Erythroblast (primary cell): ENCODE data around the gene TCEANC.
"Not testable (repeated sequence)": the region's sequence is repeated elsewhere in the genome, so short reads cannot be mapped to it uniquely, and the experiment has no call there.

Experiments used
- DNase-seq, 2 experiments: peaks; one replicate each; lab custom pipeline; 2025; lab: John Stamatoyannopoulos, UW
- GATA1 ChIP-seq: IDR thresholded peaks from 2 replicates; pipeline ENCODE4 v1.6.1; 2011; ENCODE audit warnings: low read depth, mild to moderate bottlenecking, control low read depth, low read length, moderate library complexity
- POLR2A ChIP-seq: IDR thresholded peaks from 2 replicates; pipeline ENCODE4 v1.6.1; 2011; ENCODE audit warnings: mild to moderate bottlenecking, low read length

TCEANC gene

DNA sequence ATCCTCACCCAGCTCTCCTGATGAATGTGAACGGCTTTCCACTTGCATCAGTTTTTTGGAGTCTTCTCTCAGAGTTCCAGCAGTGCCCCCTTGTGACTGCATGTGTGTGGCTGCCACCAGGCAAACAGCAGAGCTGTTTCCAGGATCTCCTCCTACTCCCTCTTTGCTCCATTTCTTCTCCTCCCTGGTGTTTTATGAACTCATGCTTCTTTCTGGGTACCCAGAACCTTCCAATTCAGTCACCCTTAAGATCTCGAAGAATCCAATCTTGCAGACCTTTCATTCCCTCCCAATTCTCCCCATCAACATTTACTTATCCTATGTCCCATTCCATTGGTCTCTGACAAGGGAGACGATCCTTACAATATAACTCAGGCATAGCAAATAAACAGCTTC is 6.8 kb upstream of the TCEANC start:
- no peak for TF ChIP-seq GATA1
- TF ChIP-seq POLR2A: no peak
- peak; percentile 70 to 81 for DNase-seq

DNA sequence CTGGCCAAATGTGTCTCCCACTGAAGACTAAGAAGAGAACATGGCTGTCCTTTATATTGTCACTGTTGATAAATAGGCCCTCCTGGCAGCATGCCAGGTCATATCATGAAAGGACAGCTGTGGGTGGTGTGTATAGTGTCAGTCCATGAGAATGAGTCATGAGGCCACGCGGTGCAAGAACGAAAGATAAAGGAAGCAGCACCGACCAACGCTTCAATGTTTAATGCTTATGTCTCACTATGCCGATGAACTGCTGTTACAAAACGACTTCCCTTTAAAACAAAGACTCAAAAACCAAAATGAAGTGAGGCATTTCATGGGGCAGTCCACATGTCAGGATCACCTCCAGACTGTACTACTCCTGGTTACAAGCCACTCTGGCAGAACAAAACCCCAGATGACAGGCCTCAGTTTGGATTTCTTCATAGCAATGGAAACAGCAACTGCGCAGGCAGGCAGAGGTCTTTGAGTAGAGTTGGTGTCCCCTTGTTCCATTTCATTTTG is 5.2 kb upstream of the TCEANC start:
- DNase-seq: peak; percentile 96 to 98
- TF ChIP-seq POLR2A: peak; percentile 74
- peak; percentile 19 for TF ChIP-seq GATA1

GRCh38 chrX:13648336-13648735 is 4.6 kb upstream of the TCEANC start:
- peak; percentile 30 to 64 for DNase-seq

- no peak for DNase-seq
- TF ChIP-seq GATA1 (no peak), POLR2A (no peak)
Observed at GRCh38 chrX:13649838-13650237, 3.1 kb upstream of the TCEANC start.

- DNase-seq: no peak
- TF ChIP-seq POLR2A: no peak
- TF ChIP-seq GATA1: no peak
Observed at GRCh38 chrX:13650318-13650717, 2.6 kb upstream of the TCEANC start.

DNA sequence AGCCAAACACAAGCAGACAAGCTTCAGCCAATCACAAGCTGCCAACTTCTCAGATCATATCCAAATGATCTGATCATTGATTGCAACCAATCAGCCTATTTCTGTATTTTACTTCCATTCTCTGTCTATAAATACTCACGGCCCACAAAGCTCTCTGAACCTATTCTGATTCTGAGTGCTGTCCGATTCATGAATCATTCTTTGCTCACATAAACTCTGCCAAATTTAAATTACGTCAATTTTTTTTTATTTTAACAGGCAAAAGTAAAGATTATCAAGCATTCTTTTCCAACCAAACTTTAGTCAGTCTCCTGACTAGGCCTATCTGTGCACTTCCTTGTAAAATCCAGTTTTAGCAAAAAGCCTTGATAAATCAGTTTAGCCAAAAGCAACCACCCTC is 1.8 kb upstream of the TCEANC start:
- no peak for DNase-seq
- TF ChIP-seq POLR2A (no peak), GATA1 (no peak)

DNA sequence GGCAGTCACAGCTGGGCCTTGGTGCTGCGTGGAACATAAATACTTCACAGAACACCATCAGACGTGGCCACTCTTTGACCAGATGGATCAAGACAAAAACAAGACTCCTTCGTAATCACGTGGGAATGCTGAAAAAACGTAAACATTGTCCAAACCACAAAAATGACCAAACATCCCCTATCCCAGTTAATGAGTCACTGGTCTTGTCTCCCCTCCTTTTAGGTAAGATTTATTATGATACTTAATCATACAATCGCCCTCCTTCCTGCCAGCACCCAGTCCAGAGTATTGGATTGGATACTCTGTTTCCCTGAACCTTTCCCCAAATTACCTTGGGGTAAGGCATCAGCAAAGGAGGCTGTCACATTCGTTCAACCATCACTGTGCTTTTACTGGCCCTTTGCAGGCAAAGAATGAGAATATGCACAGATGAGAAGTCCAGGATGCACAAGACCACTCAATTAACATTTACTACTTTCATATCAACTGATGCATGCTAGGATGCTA is 601 bp upstream of the TCEANC start:
- TF ChIP-seq POLR2A: no peak
- DNase-seq: peak; percentile 28 to 55

- DNase-seq: peak; percentile 56 to 73
- no peak for TF ChIP-seq GATA1
- no peak for TF ChIP-seq POLR2A
Observed at GRCh38 chrX:13654116-13654515, 1.2 kb downstream of the TCEANC start.

DNA sequence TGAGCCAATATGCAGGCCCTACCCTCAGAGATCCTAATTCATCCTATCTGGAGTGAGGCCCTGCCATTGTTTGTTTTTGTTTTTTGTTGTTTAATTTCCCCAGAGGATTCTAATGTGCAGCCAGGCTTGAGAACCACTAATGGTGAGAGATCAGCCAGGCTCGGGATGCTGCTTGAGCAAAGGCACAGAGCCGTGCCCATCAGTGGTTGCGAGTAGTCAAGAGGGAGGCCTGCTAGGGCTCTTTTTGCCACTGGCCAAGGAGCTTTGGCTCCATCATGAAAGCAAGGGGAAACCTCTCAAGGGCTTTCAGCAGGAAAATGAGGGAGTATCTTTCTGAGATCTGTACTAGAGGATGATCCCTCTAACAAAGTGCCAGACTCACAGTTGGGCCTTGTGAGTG is 2.7 kb downstream of the TCEANC start:
- TF ChIP-seq GATA1 (no peak), POLR2A (no peak)
- no peak for DNase-seq

DNA sequence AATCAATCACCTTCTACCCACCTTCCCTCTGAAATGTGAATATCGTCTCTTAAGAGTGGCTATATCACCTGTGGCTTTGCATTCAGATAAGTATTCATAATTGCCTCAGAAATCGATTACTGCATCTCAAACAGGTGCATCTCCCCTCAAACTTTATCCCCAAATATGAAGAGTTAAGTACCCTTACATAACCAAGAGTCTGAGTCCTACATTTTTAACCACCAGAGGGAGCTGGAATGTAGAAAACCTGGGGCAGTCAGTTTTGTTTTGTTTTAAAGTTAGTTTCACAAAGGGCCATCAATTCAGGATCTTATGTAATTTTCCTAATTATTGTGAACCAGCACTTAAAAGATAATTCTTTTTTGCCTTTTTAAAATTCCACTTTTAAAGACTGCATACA is 5.7 kb downstream of the TCEANC start:
- TF ChIP-seq GATA1 (no peak), POLR2A (no peak)
- DNase-seq: peak; percentile 58 to 76

- no peak for TF ChIP-seq GATA1
- TF ChIP-seq POLR2A: no peak
- DNase-seq: peak in 1 of 2 experiments; percentile 26
Observed at GRCh38 chrX:13659063-13659462, 6.1 kb downstream of the TCEANC start.

DNA sequence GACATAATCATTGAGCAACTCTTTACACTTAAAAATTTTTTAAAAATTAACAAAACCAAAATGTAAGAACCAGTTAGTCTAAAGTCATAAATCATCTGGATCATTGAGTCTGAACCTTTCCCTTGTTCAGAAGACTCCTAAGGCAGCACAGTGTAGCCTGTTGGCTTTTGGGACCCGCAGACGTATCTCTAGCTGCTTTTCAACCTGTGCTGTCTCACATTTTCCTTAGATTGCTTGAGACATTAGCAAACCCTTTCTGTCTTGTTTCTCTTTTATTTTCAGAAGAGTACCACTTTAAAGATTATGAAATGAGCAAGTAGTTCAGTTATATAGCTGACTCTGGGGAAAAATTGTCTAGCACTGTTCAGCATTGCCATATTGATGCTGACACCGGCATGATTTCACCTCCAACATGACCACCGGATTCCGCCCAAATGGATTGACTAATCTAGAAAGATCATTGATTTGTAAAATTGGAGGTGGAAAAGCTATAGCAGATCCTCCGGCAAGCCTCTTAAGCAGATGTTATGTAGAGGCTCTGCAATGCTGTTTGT is 8.9 kb downstream of the TCEANC start:
- TF ChIP-seq POLR2A: no peak
- no peak for TF ChIP-seq GATA1

DNA sequence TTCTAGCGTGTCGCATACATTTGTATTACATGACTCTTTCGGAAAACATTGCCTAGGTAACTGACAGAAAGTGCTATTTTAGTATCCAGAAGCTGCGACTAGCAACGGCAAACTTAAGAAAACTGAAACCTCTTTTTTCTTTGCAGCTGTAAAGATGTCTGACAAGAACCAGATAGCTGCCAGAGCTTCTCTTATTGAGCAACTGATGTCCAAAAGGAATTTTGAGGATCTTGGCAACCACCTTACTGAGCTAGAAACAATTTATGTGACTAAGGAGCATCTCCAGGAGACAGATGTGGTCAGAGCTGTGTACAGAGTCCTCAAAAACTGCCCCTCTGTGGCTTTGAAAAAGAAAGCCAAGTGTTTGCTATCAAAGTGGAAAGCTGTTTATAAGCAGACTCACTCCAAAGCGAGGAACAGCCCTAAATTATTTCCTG is 9.4 kb downstream of the TCEANC start:
- no peak for TF ChIP-seq POLR2A
- no peak for TF ChIP-seq GATA1
- DNase-seq: no peak

More for the DNA sequence above, 8.9 kb downstream of the TCEANC start:
- no peak for DNase-seq

DNA sequence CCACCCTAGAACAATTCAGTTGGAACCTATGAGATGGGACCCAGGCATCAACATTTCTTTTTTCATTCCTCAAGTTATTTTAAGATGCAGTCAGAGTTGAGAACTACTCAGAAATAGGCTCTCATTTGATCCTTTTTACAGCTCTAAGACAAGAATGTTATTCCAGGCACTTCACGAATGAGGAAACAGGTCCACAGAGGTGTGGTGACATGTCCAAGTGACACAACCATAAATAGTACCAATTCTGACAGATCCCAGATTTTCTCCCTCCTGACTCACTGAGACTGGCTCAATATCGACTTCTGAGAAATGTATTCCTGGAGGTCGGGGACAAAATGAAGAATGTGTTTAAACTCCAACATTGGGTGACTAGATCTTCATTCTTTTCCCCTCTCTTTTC is 11.1 kb downstream of the TCEANC start:
- no peak for DNase-seq
- no peak for TF ChIP-seq POLR2A

- TF ChIP-seq POLR2A (no peak), GATA1 (no peak)
- DNase-seq: no peak
Observed at GRCh38 chrX:13666836-13667235, 13.9 kb downstream of the TCEANC start.

DNA sequence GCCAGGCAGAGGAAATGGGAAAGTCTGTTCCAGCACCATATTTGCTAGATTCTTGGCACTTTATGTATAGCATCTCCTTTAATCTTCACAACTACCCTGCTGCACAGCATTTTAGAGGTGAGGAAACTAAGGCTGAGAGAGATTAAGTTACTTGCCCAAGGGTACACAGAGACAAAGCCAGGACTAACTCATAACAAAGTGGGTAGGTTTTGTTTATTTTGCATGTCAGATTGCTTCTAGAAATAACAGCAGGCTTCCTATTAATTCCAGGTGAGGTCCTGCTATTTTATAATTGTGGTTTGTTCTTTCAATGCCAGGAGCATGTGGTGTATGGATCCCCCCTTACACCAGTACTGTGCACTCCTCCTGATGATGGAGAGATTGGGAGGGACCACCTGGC is 15.0 kb downstream of the TCEANC start:
- TF ChIP-seq POLR2A: no peak
- no peak for TF ChIP-seq GATA1
- DNase-seq: no peak

DNA sequence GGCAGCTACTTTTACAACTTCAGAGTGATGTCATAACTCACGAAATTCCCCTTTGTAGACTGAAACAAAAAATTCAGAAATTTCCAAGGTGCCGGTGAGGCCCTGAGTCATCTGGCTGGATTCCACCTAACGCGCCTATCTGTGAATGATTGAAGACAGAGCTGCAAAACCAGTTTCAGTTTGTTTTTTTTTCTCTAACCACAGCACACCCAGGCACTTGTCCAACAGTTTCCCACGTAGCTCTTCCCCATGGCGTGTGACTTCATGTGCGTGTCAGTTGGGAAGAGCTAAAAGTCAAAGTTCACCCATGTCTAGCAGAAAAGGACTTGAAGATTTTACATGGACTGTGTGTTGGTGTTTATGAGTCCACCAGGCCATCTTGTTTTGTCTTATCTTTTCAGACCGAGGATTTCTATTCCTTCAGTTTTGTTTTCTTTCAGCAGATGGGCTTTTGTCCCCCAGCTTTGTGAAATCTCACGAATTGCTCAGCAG is 16.4 kb downstream of the TCEANC start:
- no peak for TF ChIP-seq POLR2A
- no peak for TF ChIP-seq GATA1
- DNase-seq: peak; percentile 60 to 67

- not testable (repeated sequence) for DNase-seq
Observed at GRCh38 chrX:13669755-13670154, 16.8 kb downstream of the TCEANC start.
